H9 (cell line): ENCODE data around the gene CETP. TPM values are rescaled to one million over a fixed set of nuclear protein-coding genes. Genes with fewer than 3 reads are reported as not detected.

ENCODE experiments used
- DNase-seq: peaks from one replicate; pipeline ENCODE4 v3.0.0-alpha.2; 2017
- H2AFZ ChIP-seq: one replicate; pipeline ENCODE4 v1.6.1; 2013; ENCODE audit warnings: mild to moderate bottlenecking, low read length, control low read depth, moderate library complexity
- H2AK5ac ChIP-seq: 2 replicates; pipeline ENCODE4 v1.6.1; 2013; ENCODE audit warnings: low read length, control low read depth, mixed read lengths; ENCODE audit not compliant: insufficient read length
- H2BK120ac ChIP-seq: one replicate; pipeline ENCODE4 v1.6.1; 2013; ENCODE audit warnings: low read depth, mild to moderate bottlenecking, low read length, control low read depth, inconsistent platforms; ENCODE audit not compliant: poor library complexity, severe bottlenecking
- H2BK12ac ChIP-seq: 2 replicates; pipeline ENCODE4 v1.6.1; 2013; ENCODE audit warnings: low read length, control low read depth, mixed read lengths, low read depth; ENCODE audit not compliant: insufficient read length
- H2BK15ac ChIP-seq: 2 replicates; pipeline ENCODE4 v1.6.1; 2013; ENCODE audit warnings: low read depth, low read length, control low read depth
- H2BK20ac ChIP-seq: one replicate; pipeline ENCODE4 v1.6.1; 2013; ENCODE audit warnings: low read depth, mild to moderate bottlenecking, low read length, control low read depth, inconsistent platforms; ENCODE audit not compliant: poor library complexity, severe bottlenecking
- H2BK5ac ChIP-seq: 2 replicates; pipeline ENCODE4 v1.6.1; 2013; ENCODE audit warnings: low read length, control low read depth, mixed read lengths; ENCODE audit not compliant: insufficient read length
- H3K14ac ChIP-seq: 2 replicates; pipeline ENCODE4 v1.6.1; 2013; ENCODE audit warnings: low read length, control low read depth; ENCODE audit not compliant: insufficient read depth
- H3K18ac ChIP-seq: 2 replicates; pipeline ENCODE4 v1.6.1; 2013; ENCODE audit warnings: low read depth, mild to moderate bottlenecking, mixed read lengths, low read length, control low read depth; ENCODE audit not compliant: insufficient read length
- H3K23ac ChIP-seq: 2 replicates; pipeline ENCODE4 v1.6.1; 2013; ENCODE audit warnings: low read length, control low read depth, mixed read lengths, low read depth; ENCODE audit not compliant: insufficient read length
- H3K23me2 ChIP-seq: 2 replicates; pipeline ENCODE4 v1.6.1; 2013; ENCODE audit warnings: low read depth, mild to moderate bottlenecking, mixed read lengths, low read length, control low read depth; ENCODE audit not compliant: insufficient read length, poor library complexity, severe bottlenecking
- H3K27ac ChIP-seq: 2 replicates; pipeline ENCODE4 v1.5.1; 2013; ENCODE audit warnings: low read length, control low read depth, mixed read lengths, low read depth; ENCODE audit not compliant: insufficient read length
- H3K27me3 ChIP-seq: 2 replicates; pipeline ENCODE4 v1.6.1; 2013; ENCODE audit warnings: low read length, control low read depth, inconsistent platforms; ENCODE audit not compliant: insufficient read depth
- H3K4ac ChIP-seq: 2 replicates; pipeline ENCODE4 v1.6.1; 2013; ENCODE audit warnings: low read depth, mild to moderate bottlenecking, control low read depth, inconsistent platforms, low read length, moderate library complexity
- H3K4me1 ChIP-seq: 2 replicates; pipeline ENCODE4 v1.6.1; 2013; ENCODE audit warnings: low read length, control low read depth, inconsistent platforms; ENCODE audit not compliant: insufficient read depth
- H3K4me2 ChIP-seq: 2 replicates; pipeline ENCODE4 v1.6.1; 2013; ENCODE audit warnings: low read length, control low read depth, mixed read lengths; ENCODE audit not compliant: insufficient read length, insufficient read depth
- H3K56ac ChIP-seq: 2 replicates; pipeline ENCODE4 v1.6.1; 2013; ENCODE audit warnings: low read depth, mild to moderate bottlenecking, mixed read lengths, low read length, control low read depth; ENCODE audit not compliant: insufficient read length
- H3K79me1 ChIP-seq: 2 replicates; pipeline ENCODE4 v1.6.1; 2013; ENCODE audit warnings: low read depth, mild to moderate bottlenecking, moderate library complexity, low read length, control low read depth, inconsistent platforms; ENCODE audit not compliant: insufficient read depth, poor library complexity, severe bottlenecking
- H3K79me2 ChIP-seq: 2 replicates; pipeline ENCODE4 v1.6.1; 2013; ENCODE audit warnings: low read length, control low read depth, inconsistent platforms; ENCODE audit not compliant: insufficient read depth
- H3K9ac ChIP-seq: 2 replicates; pipeline ENCODE4 v1.6.1; 2013; ENCODE audit warnings: low read length, control low read depth, mixed read lengths; ENCODE audit not compliant: insufficient read length; ENCODE audit errors: extremely low read depth
- H3K9me3 ChIP-seq: one replicate; pipeline ENCODE4 v1.6.1; 2013; ENCODE audit warnings: low read depth, low read length, inconsistent platforms; ENCODE audit not compliant: control insufficient read depth
- H3T11ph ChIP-seq: one replicate; pipeline ENCODE4 v1.6.1; 2013; ENCODE audit warnings: mild to moderate bottlenecking, low read length, control low read depth, inconsistent platforms
- H4K20me1 ChIP-seq: one replicate; pipeline ENCODE4 v1.6.1; 2013; ENCODE audit not compliant: control insufficient read depth, insufficient read length, insufficient read depth
- H4K5ac ChIP-seq: 2 replicates; pipeline ENCODE4 v1.6.1; 2013; ENCODE audit warnings: low read depth, mild to moderate bottlenecking, mixed read lengths, low read length, control low read depth; ENCODE audit not compliant: insufficient read length
- H4K8ac ChIP-seq: replicated peaks from 2 replicates; pipeline ENCODE4 v1.6.1; 2013; ENCODE audit warnings: low read length, control low read depth, mixed read lengths, low read depth; ENCODE audit not compliant: insufficient read length
- H4K91ac ChIP-seq: 2 replicates; pipeline ENCODE4 v1.6.1; 2013; ENCODE audit warnings: low read depth, mild to moderate bottlenecking, moderate library complexity, mixed read lengths, low read length, control low read depth; ENCODE audit not compliant: insufficient read length
- H3K27ac Mint-ChIP-seq, 3 experiments: 2 replicates in 2 of 3; 3 replicates in 1 of 3; pipeline ENCODE4 v1.8.0; 2020 to 2021; ENCODE audit warnings: mixed read lengths in 3 of 3, mild to moderate bottlenecking in 1 of 3, moderate library complexity in 1 of 3
- H3K27me3 Mint-ChIP-seq: 2 replicates; pipeline ENCODE4 v1.8.0; 2021; ENCODE audit warnings: low read depth, mild to moderate bottlenecking, moderate library complexity, mixed read lengths
- H3K36me3 Mint-ChIP-seq, 3 experiments: 2 replicates in 2 of 3; 3 replicates in 1 of 3; pipeline ENCODE4 v1.8.0; 2020 to 2021; ENCODE audit warnings: low read depth in 3 of 3, mixed read lengths in 3 of 3; ENCODE audit not compliant: insufficient read depth in 1 of 3
- H3K4me1 Mint-ChIP-seq, 2 experiments: 2 replicates each; pipeline ENCODE4 v1.8.0; 2020; ENCODE audit warnings: mixed read lengths in 2 of 2
- H3K4me3 Mint-ChIP-seq, 2 experiments: 2 replicates in 1 of 2; 3 replicates in 1 of 2; pipeline ENCODE4 v1.8.0; 2020 to 2021; ENCODE audit warnings: mild to moderate bottlenecking in 2 of 2, mixed read lengths in 2 of 2, moderate library complexity in 1 of 2
- H3K9me3 Mint-ChIP-seq, 2 experiments: 2 replicates in 1 of 2; 3 replicates in 1 of 2; pipeline ENCODE4 v1.8.0; 2020; ENCODE audit warnings: mild to moderate bottlenecking in 2 of 2, mixed read lengths in 2 of 2, moderate library complexity in 1 of 2
- WGBS: extraction: QIAGEN DNeasy Blood & Tissue Kit; methylation state at CpG from one replicate; pipeline ENCODE4 v1.1.7; 2013; ENCODE audit warnings: missing lambda C conversion rate, low lambda C conversion rate, mixed read lengths; ENCODE audit not compliant: insufficient read length; ENCODE audit errors: extremely low coverage; 5-methylcytosine and 5-hydroxymethylcytosine counted together
- total RNA-seq: library from RNA; stranded (reverse); gene quantifications from 2 replicates; pipeline ENCODE4 v1.2.1, GENCODE V29; 2021
- TF ChIP-seq, protein P1 (sequence below): fragments of 200-600 bp; sonication (generic); conservative IDR thresholded peaks from 3 replicates; pipeline ENCODE4 v1.8.0; 2021; ENCODE audit warnings: antibody characterized with exemption, mild to moderate bottlenecking

Gene CETP
- total RNA-seq, 1 experiment from 2014 or later: not detected

DNA sequence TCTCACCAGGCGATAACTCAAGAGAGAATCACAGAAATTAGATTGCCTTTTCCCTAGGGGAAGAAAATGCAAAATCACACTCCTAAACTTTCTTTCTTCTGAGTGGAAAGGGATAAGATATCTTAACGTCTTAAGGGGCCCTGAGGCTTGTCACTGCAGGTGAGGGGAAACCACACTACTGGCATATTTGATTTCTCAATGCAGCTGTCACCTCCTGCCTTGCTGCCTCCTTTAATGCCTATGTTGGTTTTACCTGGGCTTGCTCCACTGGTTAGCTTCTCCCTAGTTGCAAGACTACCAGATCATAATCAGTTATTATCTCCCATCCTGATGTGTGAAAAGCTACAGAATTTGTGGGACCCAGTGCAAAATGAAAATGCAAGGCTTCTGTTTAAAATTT is 34.3 kb upstream of the CETP start:
- TF ChIP-seq, protein P1, sequence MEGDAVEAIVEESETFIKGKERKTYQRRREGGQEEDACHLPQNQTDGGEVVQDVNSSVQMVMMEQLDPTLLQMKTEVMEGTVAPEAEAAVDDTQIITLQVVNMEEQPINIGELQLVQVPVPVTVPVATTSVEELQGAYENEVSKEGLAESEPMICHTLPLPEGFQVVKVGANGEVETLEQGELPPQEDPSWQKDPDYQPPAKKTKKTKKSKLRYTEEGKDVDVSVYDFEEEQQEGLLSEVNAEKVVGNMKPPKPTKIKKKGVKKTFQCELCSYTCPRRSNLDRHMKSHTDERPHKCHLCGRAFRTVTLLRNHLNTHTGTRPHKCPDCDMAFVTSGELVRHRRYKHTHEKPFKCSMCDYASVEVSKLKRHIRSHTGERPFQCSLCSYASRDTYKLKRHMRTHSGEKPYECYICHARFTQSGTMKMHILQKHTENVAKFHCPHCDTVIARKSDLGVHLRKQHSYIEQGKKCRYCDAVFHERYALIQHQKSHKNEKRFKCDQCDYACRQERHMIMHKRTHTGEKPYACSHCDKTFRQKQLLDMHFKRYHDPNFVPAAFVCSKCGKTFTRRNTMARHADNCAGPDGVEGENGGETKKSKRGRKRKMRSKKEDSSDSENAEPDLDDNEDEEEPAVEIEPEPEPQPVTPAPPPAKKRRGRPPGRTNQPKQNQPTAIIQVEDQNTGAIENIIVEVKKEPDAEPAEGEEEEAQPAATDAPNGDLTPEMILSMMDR: no peak
- Histone ChIP-seq H3K27ac (no peak overlapping the region), H2BK15ac (no peak overlapping the region), H2BK20ac (no peak overlapping the region), H4K20me1 (no peaks in the 10 kb centered on the region), H3K4ac (no peak overlapping the region), H4K91ac (no peak overlapping the region), H3K9me3 (no peaks in the 10 kb centered on the region), H3K14ac (no peak overlapping the region), H3K9ac (no peak overlapping the region), H3K4me1 (peaks cover 3% of the 10 kb centered on the region; the same call in 1 of the 2 replicates), H3K4me2 (no peak overlapping the region), H3K79me1 (no peaks in the 10 kb centered on the region), H2AFZ (no peak overlapping the region), H2BK5ac (no peak overlapping the region), H2BK120ac (no peak overlapping the region), H4K8ac (no peak overlapping the region), H3K27me3 (no peaks in the 10 kb centered on the region), H2AK5ac (no peak overlapping the region), H2BK12ac (no peak overlapping the region), H3K79me2 (no peaks in the 10 kb centered on the region; the same call in 1 of the 2 replicates), H3K23me2 (peaks cover 5% of the 10 kb centered on the region), H4K5ac (no peak overlapping the region), H3K18ac (no peak overlapping the region), H3T11ph (no peak overlapping the region), H3K56ac (no peak overlapping the region), H3K23ac (no peak overlapping the region)
- H3K4me1 Mint-ChIP-seq: peaks cover 10 to 14% of the 10 kb centered on the region in 2 experiments
- no peaks in the 10 kb centered on the region for H3K36me3 Mint-ChIP-seq
- no peaks in the 10 kb centered on the region; the same call in 1 of the 2 replicates for H3K27me3 Mint-ChIP-seq
- no peaks in the 10 kb centered on the region for H3K9me3 Mint-ChIP-seq
- DNase-seq: no peak
- no CpG with 5 or more reads among the region's 2 CpGs for WGBS
- no peak overlapping the region for H3K4me3 Mint-ChIP-seq
- H3K27ac Mint-ChIP-seq: no peak overlapping the region
